Kidney (tissue), 14 donors: ENCODE results near the gene ARHGAP26. TPM values are rescaled to one million over a fixed set of nuclear protein-coding genes. Genes with fewer than 3 reads are reported as not detected.

ENCODE experiments used
- DNase-seq, 5 donors: peaks; one replicate each; pipeline ENCODE4 v3.0.0-alpha.2; 2013 to 2020
- FAIRE-seq: peaks from 2 replicates; lab custom pipeline; 2012; peaks lifted over from hg19 to GRCh38; lab: Jason Lieb, UNC
- H3K27ac ChIP-seq, 2 donors: one replicate each; pipeline ENCODE4 v1.7.0; 2013; ENCODE audit warnings: low read depth in 2 of 2, low read length in 2 of 2, inconsistent platforms in 1 of 2
- H3K27me3 ChIP-seq: one replicate; pipeline ENCODE4 v1.7.1; 2013; ENCODE audit warnings: low read length, inconsistent platforms; ENCODE audit not compliant: control insufficient read depth, insufficient read depth
- H3K36me3 ChIP-seq, 3 donors: one replicate each; pipeline versions ENCODE4 v1.7.0 to v1.7.1; 2013; ENCODE audit warnings: low read length in 3 of 3, control low read depth in 1 of 3, inconsistent platforms in 1 of 3; ENCODE audit not compliant: insufficient read depth in 3 of 3, control insufficient read depth in 2 of 3
- H3K4me1 ChIP-seq, 3 donors: one replicate each; pipeline versions ENCODE4 v1.7.0 to v1.7.1; 2013; ENCODE audit warnings: low read length in 3 of 3, inconsistent platforms in 1 of 3, low read depth in 1 of 3; ENCODE audit not compliant: control insufficient read depth in 2 of 3, insufficient read depth in 2 of 3
- H3K4me3 ChIP-seq, 3 donors: one replicate each; pipeline versions ENCODE4 v1.7.0 to v1.8.1; 2013; ENCODE audit warnings: low read length in 3 of 3, control low read depth in 1 of 3, inconsistent platforms in 1 of 3
- H3K9ac ChIP-seq, 3 donors: one replicate each; pipeline versions ENCODE4 v1.7.0 to v1.7.1; 2013; ENCODE audit warnings: low read length in 3 of 3, control low read depth in 1 of 3, inconsistent platforms in 1 of 3
- H3K9me3 ChIP-seq, 3 donors: one replicate each; pipeline versions ENCODE4 v1.7.0 to v1.7.1; 2013; ENCODE audit warnings: low read length in 3 of 3, control low read depth in 1 of 3, inconsistent platforms in 1 of 3; ENCODE audit not compliant: control insufficient read depth in 2 of 3, insufficient read depth in 1 of 3
- intact Hi-C: fragments of 100-400 bp; cut with DNase I; formaldehyde crosslinking; loops from one replicate; pipeline ENCODE4 v1.11.1; 2022
- polyA plus RNA-seq: library from polyadenylated mRNA; stranded (reverse); fragments of 350-450 nt; fragmentation: Illumina TruSeq; extraction: RNeasy Lipid Tissue Mini Kit (QIAGEN cat#74804); gene quantifications from one replicate; pipeline ENCODE4 v1.2.3, GENCODE V29; 2014; ENCODE audit warnings: low read depth, low replicate concordance; ENCODE audit not compliant: insufficient read depth
- total RNA-seq: library from RNA; stranded (reverse); fragmentation: NEBNext Ultra II Directional; extraction: Animal tissue kit (Norgen Biotek cat#: 25700); gene quantifications from one replicate; pipeline ENCODE4 v1.2.1, GENCODE V29; 2021
- TF ChIP-seq, protein P1 (sequence below): IDR thresholded peaks from 3 replicates; pipeline ENCODE4 v1.5.1; 2012; ENCODE audit warnings: mild to moderate bottlenecking, moderate library complexity, borderline replicate concordance; ENCODE audit not compliant: insufficient read depth; ENCODE audit errors: extremely low read depth
- donor health status: control.
- donor health status: control.
- donor health status: control.
- donor health status: control.
- donor health status: control.
- donor health status: DM: yes; HTN: yes; CAD: no.
- donor health status: Normal renal cell carcinoma (clear cell type).

ARHGAP26 gene
- total and polyA plus RNA-seq, 2 donors from 2014 or later, result 2.5 to 85.7 TPM

DNA sequence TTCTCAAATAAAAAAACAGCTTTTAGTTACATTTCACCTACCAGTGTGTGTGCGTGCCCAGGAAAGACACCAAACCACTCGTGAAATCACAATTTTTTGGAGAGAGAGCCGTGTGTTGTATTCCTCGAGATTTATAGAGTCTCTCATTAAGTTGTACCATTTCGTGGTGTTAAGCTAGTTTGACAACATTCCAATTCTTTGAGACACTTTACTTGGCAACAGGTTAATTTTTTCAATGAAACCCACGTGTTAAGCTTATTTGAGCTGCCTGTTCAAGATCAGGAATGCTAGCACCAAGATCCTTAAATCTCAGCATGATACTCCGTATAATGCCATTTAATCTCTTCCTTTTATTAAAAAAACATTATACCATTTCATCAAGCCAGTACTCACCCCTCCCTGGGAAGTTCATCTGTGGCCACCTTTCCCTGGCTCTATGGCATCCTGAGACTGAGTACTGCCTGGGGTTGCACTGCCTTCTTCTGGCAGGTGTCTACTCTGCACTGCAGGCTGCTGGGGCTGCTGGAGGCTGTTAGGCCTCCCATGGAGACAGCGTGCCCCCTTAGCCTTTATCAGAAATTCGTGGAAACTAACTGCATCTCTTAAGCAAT lies 143.7 kb downstream of the ARHGAP26 start:
- DNase-seq (peak in 2 of 5 donors; percentile 44 to 54), FAIRE-seq (no peak)
- peaks cover 0 to 4% (median 0%) of the 10 kb centered on the region in 3 donors for H3K4me1 ChIP-seq
- H3K9ac ChIP-seq, result no peak overlapping the region
- TF ChIP-seq, protein P1, sequence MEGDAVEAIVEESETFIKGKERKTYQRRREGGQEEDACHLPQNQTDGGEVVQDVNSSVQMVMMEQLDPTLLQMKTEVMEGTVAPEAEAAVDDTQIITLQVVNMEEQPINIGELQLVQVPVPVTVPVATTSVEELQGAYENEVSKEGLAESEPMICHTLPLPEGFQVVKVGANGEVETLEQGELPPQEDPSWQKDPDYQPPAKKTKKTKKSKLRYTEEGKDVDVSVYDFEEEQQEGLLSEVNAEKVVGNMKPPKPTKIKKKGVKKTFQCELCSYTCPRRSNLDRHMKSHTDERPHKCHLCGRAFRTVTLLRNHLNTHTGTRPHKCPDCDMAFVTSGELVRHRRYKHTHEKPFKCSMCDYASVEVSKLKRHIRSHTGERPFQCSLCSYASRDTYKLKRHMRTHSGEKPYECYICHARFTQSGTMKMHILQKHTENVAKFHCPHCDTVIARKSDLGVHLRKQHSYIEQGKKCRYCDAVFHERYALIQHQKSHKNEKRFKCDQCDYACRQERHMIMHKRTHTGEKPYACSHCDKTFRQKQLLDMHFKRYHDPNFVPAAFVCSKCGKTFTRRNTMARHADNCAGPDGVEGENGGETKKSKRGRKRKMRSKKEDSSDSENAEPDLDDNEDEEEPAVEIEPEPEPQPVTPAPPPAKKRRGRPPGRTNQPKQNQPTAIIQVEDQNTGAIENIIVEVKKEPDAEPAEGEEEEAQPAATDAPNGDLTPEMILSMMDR, result no peak
- H3K36me3 ChIP-seq, result peaks cover 0 to 4% (median 0%) of the 10 kb centered on the region in 3 donors
- H3K27ac ChIP-seq, result no peak overlapping the region
- no peaks in the 10 kb centered on the region for H3K9me3 ChIP-seq
- no peaks in the 10 kb centered on the region for H3K27me3 ChIP-seq
- intact Hi-C loops, result no loop called here
- H3K4me3 ChIP-seq, result no peak overlapping the region

DNA sequence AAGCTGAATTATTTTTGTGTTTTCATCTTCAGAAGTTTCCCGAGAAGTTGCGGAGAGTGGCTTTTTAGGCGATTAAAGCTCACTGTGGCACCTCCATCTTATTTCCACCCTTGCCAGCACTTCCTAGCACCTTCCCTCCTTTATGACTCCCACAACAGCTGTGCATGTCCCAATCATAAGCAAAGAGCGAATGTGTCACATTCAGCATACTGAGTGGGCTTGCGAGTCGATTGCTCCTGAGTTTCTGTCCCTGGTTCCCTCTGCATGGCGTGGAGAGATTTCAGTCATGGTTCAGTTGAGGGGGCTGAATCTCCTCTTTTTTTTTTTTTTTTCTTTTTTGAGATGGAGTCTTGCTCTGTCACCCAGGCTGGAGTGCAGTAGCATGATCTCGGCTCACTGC lies 144.9 kb downstream of the ARHGAP26 start:
- TF ChIP-seq, protein P1, result no peak
- intact Hi-C loops, result no loop called here
- no peaks in the 10 kb centered on the region for H3K27me3 ChIP-seq
- H3K9me3 ChIP-seq, result no peaks in the 10 kb centered on the region
- no peak overlapping the region for H3K9ac ChIP-seq
- FAIRE-seq (no peak), DNase-seq (no peak)
- H3K36me3 ChIP-seq, result peaks cover 0 to 4% (median 0%) of the 10 kb centered on the region in 3 donors
- no peak overlapping the region for H3K27ac ChIP-seq
- peaks cover 0 to 4% (median 2%) of the 10 kb centered on the region in 3 donors for H3K4me1 ChIP-seq
- no peak overlapping the region for H3K4me3 ChIP-seq

DNA sequence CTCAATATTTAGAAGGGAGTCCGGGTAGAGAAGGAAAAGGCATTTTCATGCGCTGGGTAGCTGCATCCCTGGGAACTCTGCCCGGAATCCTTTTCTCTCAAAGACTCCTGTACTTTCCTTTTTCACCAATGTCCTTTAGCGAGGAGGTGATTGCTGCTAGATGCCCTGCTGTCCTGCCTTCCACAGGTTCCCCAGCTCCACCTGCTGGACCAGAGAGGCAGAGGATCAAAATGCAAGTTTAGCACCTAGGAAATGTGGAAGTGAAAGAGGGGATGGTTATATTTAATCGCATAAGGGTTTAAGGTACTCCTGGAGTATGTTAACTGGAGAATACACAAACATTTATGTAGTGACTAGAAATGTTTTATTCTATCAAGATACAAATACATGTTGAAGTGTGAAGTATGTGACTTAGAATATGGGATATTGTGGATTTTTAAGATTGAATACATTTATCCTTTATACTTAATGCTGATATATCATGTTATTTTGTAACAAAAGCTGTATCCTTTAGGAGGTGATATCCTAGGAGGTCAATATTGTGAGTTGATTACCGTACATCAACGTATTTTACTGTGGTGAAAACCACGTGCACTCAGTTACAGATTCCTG lies 145.7 kb downstream of the ARHGAP26 start:
- no peak overlapping the region for H3K27ac ChIP-seq
- FAIRE-seq (peak; percentile 77), DNase-seq (peak in 3 of 5 donors; percentile 49 to 69 (median 61))
- H3K9me3 ChIP-seq, result no peaks in the 10 kb centered on the region
- intact Hi-C loops, result no loop called here
- TF ChIP-seq, protein P1, result peak; percentile 55
- H3K36me3 ChIP-seq, result peaks cover 0 to 4% (median 0%) of the 10 kb centered on the region in 3 donors
- H3K4me1 ChIP-seq, result peaks cover 0 to 4% (median 2%) of the 10 kb centered on the region in 3 donors
- H3K27me3 ChIP-seq, result no peaks in the 10 kb centered on the region
- H3K9ac ChIP-seq, result no peak overlapping the region
- H3K4me3 ChIP-seq, result no peak overlapping the region
